Measurements from ENCODE around the gene FABP1.
A peak's percentile ranks its signal among the peaks of the same experiment; 100 is the strongest.

Gene FABP1

DNA sequence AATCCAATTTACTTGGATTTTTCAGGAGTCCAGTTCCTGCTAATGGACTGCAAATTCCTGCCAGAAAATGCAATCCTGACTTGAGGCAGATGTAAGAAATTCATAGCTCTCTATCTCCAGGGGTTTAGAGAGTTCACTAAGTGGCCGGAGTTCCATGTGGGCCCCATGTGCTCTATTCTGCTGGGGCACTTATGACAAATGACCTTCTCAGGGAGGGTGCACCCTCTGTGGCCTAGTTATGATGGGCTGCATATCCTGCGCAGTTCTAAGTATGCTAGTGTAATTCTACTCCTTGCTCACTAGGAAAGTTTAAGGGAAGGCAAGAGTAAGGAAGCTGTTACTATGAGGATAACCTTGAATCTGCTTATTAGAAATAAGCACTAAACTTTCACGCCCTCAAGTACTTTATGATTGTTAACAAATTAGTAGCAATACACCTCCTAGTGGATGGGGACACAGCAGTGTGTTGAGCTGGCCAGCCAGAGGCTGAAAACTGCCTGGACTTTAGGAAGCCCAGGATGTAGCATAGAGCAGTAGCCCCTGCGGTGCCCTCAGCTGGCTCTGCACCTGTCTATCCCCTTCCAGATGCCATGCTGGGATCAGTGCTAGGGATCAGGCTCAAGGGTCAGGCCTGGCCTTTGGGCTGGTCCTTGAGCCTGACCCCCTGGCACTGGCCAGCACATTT, 45.8 kb downstream of the FABP1 start:
- TF ChIP-seq, protein P1, sequence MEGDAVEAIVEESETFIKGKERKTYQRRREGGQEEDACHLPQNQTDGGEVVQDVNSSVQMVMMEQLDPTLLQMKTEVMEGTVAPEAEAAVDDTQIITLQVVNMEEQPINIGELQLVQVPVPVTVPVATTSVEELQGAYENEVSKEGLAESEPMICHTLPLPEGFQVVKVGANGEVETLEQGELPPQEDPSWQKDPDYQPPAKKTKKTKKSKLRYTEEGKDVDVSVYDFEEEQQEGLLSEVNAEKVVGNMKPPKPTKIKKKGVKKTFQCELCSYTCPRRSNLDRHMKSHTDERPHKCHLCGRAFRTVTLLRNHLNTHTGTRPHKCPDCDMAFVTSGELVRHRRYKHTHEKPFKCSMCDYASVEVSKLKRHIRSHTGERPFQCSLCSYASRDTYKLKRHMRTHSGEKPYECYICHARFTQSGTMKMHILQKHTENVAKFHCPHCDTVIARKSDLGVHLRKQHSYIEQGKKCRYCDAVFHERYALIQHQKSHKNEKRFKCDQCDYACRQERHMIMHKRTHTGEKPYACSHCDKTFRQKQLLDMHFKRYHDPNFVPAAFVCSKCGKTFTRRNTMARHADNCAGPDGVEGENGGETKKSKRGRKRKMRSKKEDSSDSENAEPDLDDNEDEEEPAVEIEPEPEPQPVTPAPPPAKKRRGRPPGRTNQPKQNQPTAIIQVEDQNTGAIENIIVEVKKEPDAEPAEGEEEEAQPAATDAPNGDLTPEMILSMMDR (conservative IDR thresholded peaks at IDR 0.05; ENCODE audit: low read length): no peak
- DNase-seq (ENCODE audit: low read depth): no peak
- H3K4me3 ChIP-seq (ENCODE audit: low read length): no peak overlapping the region

DNA sequence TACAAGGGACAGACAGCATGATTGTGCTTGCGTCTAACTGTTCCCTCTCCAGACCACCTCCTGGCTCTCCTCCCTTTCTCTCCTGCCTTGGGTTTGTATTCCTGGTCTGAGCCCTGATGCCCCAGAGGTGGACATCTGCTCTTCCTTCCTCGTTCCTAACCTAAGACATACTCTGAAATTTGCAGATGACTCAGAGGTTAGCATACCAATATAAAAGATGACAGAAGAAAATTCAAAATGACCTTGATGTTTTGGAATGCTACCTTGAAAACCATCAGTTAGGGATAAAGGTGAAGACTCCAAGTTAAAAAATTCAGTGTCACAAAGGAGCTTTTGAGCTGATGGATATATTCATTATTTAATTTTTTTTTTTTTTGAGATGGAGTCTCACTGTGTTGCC, 47.3 kb downstream of the FABP1 start:
- H3K4me3 ChIP-seq (ENCODE audit: low read length): no peak overlapping the region
- TF ChIP-seq, protein P1 (conservative IDR thresholded peaks at IDR 0.05; ENCODE audit: low read length): no peak
- no peak for DNase-seq (ENCODE audit: low read depth)

- H3K4me3 ChIP-seq (ENCODE audit: low read length): no peak overlapping the region
- DNase-seq (ENCODE audit: low read depth): no peak
- TF ChIP-seq, protein P1 (conservative IDR thresholded peaks at IDR 0.05; ENCODE audit: low read length): no peak
Observed at GRCh38 chr2:88078643-88079172, 49.2 kb downstream of the FABP1 start.

DNA sequence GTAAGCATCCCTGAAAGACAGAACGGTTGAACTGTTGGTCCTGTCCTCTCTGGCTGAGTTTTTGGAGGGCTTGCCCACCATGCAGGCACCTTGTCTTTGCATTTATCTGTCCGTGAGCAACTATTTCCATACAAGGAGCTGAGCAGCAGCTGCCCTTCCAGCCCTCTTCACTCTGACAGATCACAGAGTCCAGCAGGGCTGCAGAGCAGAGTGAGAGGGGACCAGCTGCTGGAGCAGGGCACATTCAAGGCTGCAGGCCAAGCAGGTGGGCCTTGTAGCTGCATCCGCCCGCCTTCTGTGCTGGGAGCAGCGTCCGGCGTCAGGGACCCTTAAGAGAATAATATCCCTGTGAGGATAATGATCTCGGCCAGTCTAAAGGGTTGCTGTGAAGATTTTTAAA, 50.8 kb downstream of the FABP1 start:
- DNase-seq (ENCODE audit: low read depth): no peak
- no peak overlapping the region for H3K4me3 ChIP-seq (ENCODE audit: low read length)
- TF ChIP-seq, protein P1 (conservative IDR thresholded peaks at IDR 0.05; ENCODE audit: low read length): no peak

- TF ChIP-seq, protein P1 (conservative IDR thresholded peaks at IDR 0.05; ENCODE audit: low read length): no peak
- no peak overlapping the region for H3K4me3 ChIP-seq (ENCODE audit: low read length)
- peak; percentile 95 for DNase-seq (ENCODE audit: low read depth)
Observed at GRCh38 chr2:88074854-88075292, 53.0 kb downstream of the FABP1 start.

DNA sequence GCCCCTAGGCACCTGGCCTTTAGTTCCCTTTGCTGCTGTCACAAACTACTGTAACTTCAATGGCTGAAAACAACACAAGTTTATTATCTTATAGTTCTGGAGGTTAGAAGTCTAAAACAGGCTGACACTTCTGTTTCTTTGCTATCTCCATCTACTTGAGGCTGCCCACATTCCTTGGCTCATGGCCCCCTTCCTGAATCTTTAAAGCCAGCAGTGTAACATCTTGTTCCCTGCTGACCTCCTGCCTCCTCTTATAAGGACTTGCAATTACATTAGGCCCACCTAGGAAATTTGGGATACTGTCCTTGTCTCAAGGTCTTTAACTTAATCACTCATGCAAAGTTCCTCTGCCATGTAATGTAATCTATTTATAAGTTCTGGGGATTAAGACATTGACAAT, 53.7 kb downstream of the FABP1 start:
- no peak for DNase-seq (ENCODE audit: low read depth)
- TF ChIP-seq, protein P1 (conservative IDR thresholded peaks at IDR 0.05; ENCODE audit: low read length): no peak
- H3K4me3 ChIP-seq (ENCODE audit: low read length): no peak overlapping the region
